Measurements from ENCODE around the gene KPNA1. TPM values are rescaled to one million over a fixed set of nuclear protein-coding genes. Genes with fewer than 3 reads are reported as not detected.

KPNA1 gene
- total RNA-seq, 1 experiment from 2014 or later, result 78.5 TPM

DNA sequence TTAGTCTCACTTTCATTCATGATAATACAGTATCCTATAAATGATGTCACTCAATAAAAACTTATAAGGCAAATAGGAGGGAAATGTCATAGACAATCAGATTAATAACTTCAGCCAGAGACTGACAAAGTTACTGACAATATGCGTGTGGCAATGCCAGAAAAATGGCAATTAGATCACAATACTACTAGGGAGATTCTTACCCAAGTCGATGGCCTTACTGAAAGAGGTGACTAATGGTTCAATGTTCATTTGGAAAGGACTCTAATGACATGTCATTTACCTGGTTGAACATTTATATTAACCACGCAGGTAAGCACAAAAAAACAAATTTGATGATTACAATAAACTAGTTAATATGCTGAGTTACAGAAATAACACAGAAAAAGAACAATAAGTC lies 52.9 kb downstream of the KPNA1 start:
- intact Hi-C loops (cut with micrococcal nuclease; ENCODE audit: unreplicated experiment), result loop anchor here (5.0 kb wide), 1 partner anchor 50 kb away; the partner anchor contains the start of gene KPNA1
- no peak overlapping the region for H3K4me3 Mint-ChIP-seq (ENCODE audit: low read depth, unreplicated experiment)
- DNase-seq, result no peak
- H3K4me1 Mint-ChIP-seq (ENCODE audit: low read depth, unreplicated experiment), result no peaks in the 10 kb centered on the region
- H3K27me3 Mint-ChIP-seq (ENCODE audit: unreplicated experiment), result no peaks in the 10 kb centered on the region
- H3K36me3 Mint-ChIP-seq (ENCODE audit: insufficient read depth, unreplicated experiment), result peaks cover 27% of the 10 kb centered on the region
- CTCF ChIA-PET, result interaction anchor here (0.5 kb wide), 1 partner anchor 17 kb away, joined by 3 read pairs; no protein-coding TSS in a partner anchor
- TF ChIP-seq, protein P1, sequence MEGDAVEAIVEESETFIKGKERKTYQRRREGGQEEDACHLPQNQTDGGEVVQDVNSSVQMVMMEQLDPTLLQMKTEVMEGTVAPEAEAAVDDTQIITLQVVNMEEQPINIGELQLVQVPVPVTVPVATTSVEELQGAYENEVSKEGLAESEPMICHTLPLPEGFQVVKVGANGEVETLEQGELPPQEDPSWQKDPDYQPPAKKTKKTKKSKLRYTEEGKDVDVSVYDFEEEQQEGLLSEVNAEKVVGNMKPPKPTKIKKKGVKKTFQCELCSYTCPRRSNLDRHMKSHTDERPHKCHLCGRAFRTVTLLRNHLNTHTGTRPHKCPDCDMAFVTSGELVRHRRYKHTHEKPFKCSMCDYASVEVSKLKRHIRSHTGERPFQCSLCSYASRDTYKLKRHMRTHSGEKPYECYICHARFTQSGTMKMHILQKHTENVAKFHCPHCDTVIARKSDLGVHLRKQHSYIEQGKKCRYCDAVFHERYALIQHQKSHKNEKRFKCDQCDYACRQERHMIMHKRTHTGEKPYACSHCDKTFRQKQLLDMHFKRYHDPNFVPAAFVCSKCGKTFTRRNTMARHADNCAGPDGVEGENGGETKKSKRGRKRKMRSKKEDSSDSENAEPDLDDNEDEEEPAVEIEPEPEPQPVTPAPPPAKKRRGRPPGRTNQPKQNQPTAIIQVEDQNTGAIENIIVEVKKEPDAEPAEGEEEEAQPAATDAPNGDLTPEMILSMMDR (IDR thresholded peaks at IDR 0.05; ENCODE audit: unreplicated experiment), result no peak
- no peaks in the 10 kb centered on the region for H3K9me3 Mint-ChIP-seq (ENCODE audit: low read depth, unreplicated experiment)
- BruUV-seq (replicated peaks), result no TSS peak
- H3K27ac Mint-ChIP-seq (ENCODE audit: unreplicated experiment), result no peak overlapping the region

DNA sequence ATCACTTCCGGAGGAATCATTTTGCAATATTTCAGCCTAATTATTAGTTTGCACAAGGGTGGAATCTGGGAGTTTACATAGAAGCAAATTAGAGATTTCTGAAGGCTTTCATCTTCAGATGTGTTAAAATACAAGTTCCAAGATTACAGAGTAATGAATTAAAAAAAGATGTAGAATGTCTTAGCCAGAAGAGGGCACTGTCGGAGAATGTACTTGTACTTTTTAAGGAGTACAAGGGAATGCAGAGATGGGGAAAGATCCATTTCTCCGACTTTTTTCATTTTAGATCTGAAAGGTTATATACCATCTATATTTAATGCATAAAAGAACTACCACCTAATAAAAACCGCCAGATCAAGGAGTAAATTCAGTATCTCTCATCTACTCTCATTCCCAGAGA lies 55.7 kb downstream of the KPNA1 start:
- no peaks in the 10 kb centered on the region for H3K27me3 Mint-ChIP-seq (ENCODE audit: unreplicated experiment)
- no peak for DNase-seq
- H3K4me1 Mint-ChIP-seq (ENCODE audit: low read depth, unreplicated experiment), result no peaks in the 10 kb centered on the region
- H3K9me3 Mint-ChIP-seq (ENCODE audit: low read depth, unreplicated experiment), result no peaks in the 10 kb centered on the region
- BruUV-seq (replicated peaks), result no TSS peak
- TF ChIP-seq, protein P1 (IDR thresholded peaks at IDR 0.05; ENCODE audit: unreplicated experiment), result no peak
- CTCF ChIA-PET, result no interaction called here
- no peak overlapping the region for H3K27ac Mint-ChIP-seq (ENCODE audit: unreplicated experiment)
- peaks cover 35% of the 10 kb centered on the region for H3K36me3 Mint-ChIP-seq (ENCODE audit: insufficient read depth, unreplicated experiment)
- H3K4me3 Mint-ChIP-seq (ENCODE audit: low read depth, unreplicated experiment), result no peak overlapping the region
- intact Hi-C loops (cut with micrococcal nuclease; ENCODE audit: unreplicated experiment), result loop anchor here (5.0 kb wide), 1 partner anchor 218 kb away; no protein-coding TSS in a partner anchor

DNA sequence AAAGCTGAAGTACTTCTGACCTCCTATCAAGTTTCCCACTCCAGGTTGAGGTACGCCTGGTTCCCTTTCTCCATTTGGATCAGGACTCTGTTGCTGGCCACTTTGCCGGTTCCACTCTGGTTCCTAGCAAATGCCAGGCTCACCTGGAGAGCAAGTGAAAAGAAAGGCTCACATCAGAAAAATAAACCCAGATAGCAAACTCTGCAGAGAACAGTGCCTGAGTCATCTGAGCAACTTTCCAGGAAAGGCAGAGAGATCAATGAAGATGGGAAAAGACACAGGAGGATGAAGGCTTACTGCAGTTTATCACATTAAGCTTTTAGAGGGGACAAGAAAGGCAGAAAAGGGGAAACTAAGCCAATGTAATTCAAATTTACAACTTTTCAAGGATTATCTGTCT lies 57.0 kb downstream of the KPNA1 start:
- Mint-ChIP-seq H3K9me3 (ENCODE audit: low read depth, unreplicated experiment) (no peaks in the 10 kb centered on the region), H3K4me3 (ENCODE audit: low read depth, unreplicated experiment) (no peak overlapping the region), H3K27ac (ENCODE audit: unreplicated experiment) (no peak overlapping the region), H3K36me3 (ENCODE audit: insufficient read depth, unreplicated experiment) (peaks cover 39% of the 10 kb centered on the region), H3K4me1 (ENCODE audit: low read depth, unreplicated experiment) (no peaks in the 10 kb centered on the region), H3K27me3 (ENCODE audit: unreplicated experiment) (no peaks in the 10 kb centered on the region)
- intact Hi-C loops (cut with micrococcal nuclease; ENCODE audit: unreplicated experiment), result loop anchor here (5.0 kb wide), 1 partner anchor 220 kb away; no protein-coding TSS in a partner anchor
- no TSS peak for BruUV-seq (replicated peaks)
- no peak for DNase-seq
- CTCF ChIA-PET, result no interaction called here
- TF ChIP-seq, protein P1 (IDR thresholded peaks at IDR 0.05; ENCODE audit: unreplicated experiment), result no peak

DNA sequence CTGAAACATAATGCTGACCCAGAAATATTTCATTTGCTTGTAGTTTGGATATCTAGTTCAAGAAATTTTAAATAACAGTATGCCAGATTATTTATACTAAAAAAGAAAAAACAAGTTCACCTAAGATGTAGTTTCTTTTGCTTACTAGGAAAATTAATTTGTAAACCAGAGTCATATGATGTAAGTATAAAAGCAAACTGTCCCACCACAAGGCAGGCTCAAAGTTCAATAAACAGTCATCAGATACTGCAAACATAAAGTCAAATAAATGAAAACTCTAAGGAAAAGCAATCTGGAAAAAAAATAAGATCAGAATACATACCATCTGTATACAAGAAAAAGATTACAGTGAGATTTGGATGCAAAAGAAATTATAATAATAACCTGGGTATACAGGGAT lies 58.7 kb downstream of the KPNA1 start:
- no peak for DNase-seq
- Mint-ChIP-seq H3K4me3 (ENCODE audit: low read depth, unreplicated experiment) (no peak overlapping the region), H3K36me3 (ENCODE audit: insufficient read depth, unreplicated experiment) (peaks cover 33% of the 10 kb centered on the region), H3K4me1 (ENCODE audit: low read depth, unreplicated experiment) (no peaks in the 10 kb centered on the region), H3K9me3 (ENCODE audit: low read depth, unreplicated experiment) (no peaks in the 10 kb centered on the region), H3K27ac (ENCODE audit: unreplicated experiment) (no peak overlapping the region), H3K27me3 (ENCODE audit: unreplicated experiment) (no peaks in the 10 kb centered on the region)
- intact Hi-C loops (cut with micrococcal nuclease; ENCODE audit: unreplicated experiment), result loop anchor here (5.0 kb wide), 1 partner anchor 221 kb away; no protein-coding TSS in a partner anchor
- CTCF ChIA-PET, result no interaction called here
- BruUV-seq (replicated peaks), result no TSS peak
- TF ChIP-seq, protein P1 (IDR thresholded peaks at IDR 0.05; ENCODE audit: unreplicated experiment), result no peak

Data from Calu3 (cell line).